Stimulated activated CD8-positive, alpha-beta memory T cell treated with anti-CD3 and anti-CD28 coated beads, Interleukin-7, amount 100 ng/mL, for 4 hours (primary cell): ENCODE data around the gene IP6K3.

Experiments
- DNase-seq, 2 donors: peaks; one replicate each; pipeline ENCODE4 v3.0.0-alpha.2; 2020; ENCODE audit warnings: low read depth in 2 of 2

Gene IP6K3

GRCh38 chr6:33673851-33674250 is 72.9 kb downstream of the IP6K3 start:
- DNase-seq: no peak

DNA sequence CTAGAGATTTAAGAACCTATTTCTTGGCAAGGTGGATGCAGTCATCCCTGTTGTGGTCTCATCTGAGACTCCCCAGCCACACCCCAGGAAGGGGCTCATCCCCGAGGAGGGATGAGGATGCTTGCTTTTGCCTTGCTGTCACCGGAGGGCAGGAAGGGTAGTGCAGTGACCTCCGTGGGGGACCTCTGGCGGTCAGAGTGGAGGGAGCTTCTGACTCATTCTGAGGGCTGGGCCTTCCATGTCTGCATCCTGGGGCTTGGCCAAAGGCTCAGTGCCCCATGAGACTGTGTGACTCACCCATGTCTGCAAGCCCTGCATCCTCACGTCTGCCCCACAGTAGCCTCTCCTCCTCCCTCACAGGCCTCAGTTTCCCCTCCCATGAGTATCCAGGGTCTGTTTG is 73.9 kb downstream of the IP6K3 start:
- DNase-seq: no peak

DNA sequence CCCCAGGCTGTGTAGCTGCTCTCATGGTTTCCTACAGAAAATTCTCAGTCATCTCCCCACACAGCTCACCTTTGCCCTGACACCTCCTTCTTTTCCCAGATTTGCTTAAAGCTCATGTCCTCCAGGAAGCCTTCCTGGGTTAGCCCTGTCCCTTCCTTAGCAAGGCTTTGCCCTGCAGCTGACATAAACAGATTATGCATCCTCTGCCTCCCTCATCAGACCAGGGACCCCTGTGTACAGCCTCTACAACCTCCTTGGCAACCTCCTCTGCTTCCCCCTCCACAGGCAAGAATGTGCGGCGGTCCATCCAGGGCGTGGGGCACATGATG is 75.0 kb downstream of the IP6K3 start:
- DNase-seq: no peak
